ENCODE results near the gene ELMO2. TPM values are rescaled to one million over a fixed set of nuclear protein-coding genes. Genes with fewer than 3 reads are reported as not detected.

The ELMO2 gene
- total RNA-seq, 4 donors from 2014 or later: 37.4 to 46.7 (median 40.7) TPM

DNA sequence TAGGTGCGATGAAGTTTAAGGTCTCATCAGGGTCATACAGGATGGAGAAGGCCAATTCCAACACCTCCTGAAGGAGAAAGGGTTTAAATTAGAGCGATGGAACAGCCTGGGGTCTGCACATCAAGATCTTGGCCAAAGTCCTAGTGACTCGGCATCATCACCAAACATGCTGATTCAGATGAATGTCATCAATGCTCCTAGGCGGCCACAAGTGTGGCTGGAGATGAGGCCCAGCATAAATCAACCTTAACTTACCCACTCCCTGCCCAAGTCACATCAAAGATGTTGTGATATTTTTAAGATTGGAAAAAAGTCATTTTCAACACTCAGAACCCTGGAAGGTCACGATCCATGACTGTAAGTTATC lies 37.5 kb downstream of the ELMO2 start:
- intact Hi-C loops (cut with DNase I; ENCODE audit: low total_unique reads): no loop called here
- 81 to 85% methylated on average over 5 of the region's 5 CpGs for WGBS, 2 donors
- no peak overlapping the region for H3K4me3 ChIP-seq (ENCODE audit: low read depth, poor library complexity, severe bottlenecking)
- TF ChIP-seq, protein P1, sequence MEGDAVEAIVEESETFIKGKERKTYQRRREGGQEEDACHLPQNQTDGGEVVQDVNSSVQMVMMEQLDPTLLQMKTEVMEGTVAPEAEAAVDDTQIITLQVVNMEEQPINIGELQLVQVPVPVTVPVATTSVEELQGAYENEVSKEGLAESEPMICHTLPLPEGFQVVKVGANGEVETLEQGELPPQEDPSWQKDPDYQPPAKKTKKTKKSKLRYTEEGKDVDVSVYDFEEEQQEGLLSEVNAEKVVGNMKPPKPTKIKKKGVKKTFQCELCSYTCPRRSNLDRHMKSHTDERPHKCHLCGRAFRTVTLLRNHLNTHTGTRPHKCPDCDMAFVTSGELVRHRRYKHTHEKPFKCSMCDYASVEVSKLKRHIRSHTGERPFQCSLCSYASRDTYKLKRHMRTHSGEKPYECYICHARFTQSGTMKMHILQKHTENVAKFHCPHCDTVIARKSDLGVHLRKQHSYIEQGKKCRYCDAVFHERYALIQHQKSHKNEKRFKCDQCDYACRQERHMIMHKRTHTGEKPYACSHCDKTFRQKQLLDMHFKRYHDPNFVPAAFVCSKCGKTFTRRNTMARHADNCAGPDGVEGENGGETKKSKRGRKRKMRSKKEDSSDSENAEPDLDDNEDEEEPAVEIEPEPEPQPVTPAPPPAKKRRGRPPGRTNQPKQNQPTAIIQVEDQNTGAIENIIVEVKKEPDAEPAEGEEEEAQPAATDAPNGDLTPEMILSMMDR (IDR thresholded peaks at IDR 0.05): no peak
- no peak for TF ChIP-seq POLR2A (IDR thresholded peaks at IDR 0.05)
- no peak for DNase-seq (ENCODE audit: low spot score in 2 of 2)

DNA sequence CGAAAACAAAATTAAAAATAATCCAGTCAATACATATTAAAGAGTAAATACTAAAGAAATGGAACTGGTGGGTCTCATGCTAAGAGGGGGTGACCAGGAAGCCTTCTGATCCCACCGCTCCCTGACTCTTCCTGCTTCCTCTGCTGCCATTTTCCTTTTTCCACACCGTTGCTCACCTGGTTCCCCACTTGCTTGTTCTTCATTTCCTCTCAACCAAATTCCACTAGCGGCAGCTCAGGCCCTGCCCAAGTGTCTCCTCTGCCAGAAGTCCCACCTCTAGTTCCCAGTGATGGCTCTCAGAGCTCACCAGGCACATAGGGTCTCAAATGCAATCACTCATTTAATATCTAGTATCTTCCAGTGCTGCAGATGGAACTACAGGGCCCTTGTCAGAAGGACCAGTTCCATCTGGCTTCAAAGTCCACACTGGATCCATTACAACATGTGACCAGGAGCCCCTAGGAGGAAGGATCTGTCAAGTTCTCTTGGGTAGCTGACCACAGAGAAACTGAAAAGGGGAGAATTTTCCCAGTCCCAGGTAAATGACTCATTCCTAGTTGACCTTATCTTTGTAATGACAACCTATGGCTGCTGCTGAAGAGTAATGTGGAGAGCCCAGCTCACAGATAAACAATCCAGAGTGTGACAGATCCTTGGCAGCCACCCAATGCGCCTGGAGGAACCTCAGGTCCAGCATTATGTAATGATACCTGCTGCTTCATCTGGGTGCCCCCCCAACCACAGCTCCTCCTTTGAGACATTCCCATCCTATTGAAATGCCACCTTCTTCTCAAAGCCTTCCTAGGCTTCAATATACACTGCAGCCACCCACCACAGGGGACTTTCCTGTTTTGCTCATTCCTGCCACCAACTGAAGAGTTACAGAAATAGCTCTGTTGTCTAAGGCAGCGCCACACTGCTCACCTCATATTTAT lies 38.2 kb downstream of the ELMO2 start:
- H3K4me3 ChIP-seq (ENCODE audit: low read depth, poor library complexity, severe bottlenecking): no peak overlapping the region
- intact Hi-C loops (cut with DNase I; ENCODE audit: low total_unique reads): no loop called here
- no peak for DNase-seq (ENCODE audit: low spot score in 2 of 2)
- 88 to 91% methylated on average over 6 of the region's 6 CpGs for WGBS, 2 donors
- TF ChIP-seq, protein P1 (IDR thresholded peaks at IDR 0.05): no peak
- no peak for TF ChIP-seq POLR2A (IDR thresholded peaks at IDR 0.05)

- no peak overlapping the region for H3K4me3 ChIP-seq (ENCODE audit: low read depth, poor library complexity, severe bottlenecking)
- TF ChIP-seq, protein P1 (IDR thresholded peaks at IDR 0.05): no peak
- no peak for TF ChIP-seq POLR2A (IDR thresholded peaks at IDR 0.05)
- intact Hi-C loops (cut with DNase I; ENCODE audit: low total_unique reads): no loop called here
- 71 to 78% methylated on average over 5 of the region's 5 CpGs for WGBS, 2 donors
- no peak for DNase-seq (ENCODE audit: low spot score in 2 of 2)
Measured at GRCh38 chr20:46367234-46367633, 39.2 kb downstream of the ELMO2 start.

- no peak for TF ChIP-seq POLR2A (IDR thresholded peaks at IDR 0.05)
- TF ChIP-seq, protein P1 (IDR thresholded peaks at IDR 0.05): no peak
- WGBS, 2 donors: 59 to 70% methylated on average over 5 of the region's 5 CpGs
- DNase-seq (ENCODE audit: low spot score in 2 of 2): peak in 1 of 2 donors; percentile 72
- intact Hi-C loops (cut with DNase I; ENCODE audit: low total_unique reads): no loop called here
- no peak overlapping the region for H3K4me3 ChIP-seq (ENCODE audit: low read depth, poor library complexity, severe bottlenecking)
Measured at GRCh38 chr20:46366826-46367225, 39.6 kb downstream of the ELMO2 start.

- H3K4me3 ChIP-seq (ENCODE audit: low read depth, poor library complexity, severe bottlenecking): no peak overlapping the region
- 75 to 82% methylated on average over 5 of the region's 5 CpGs for WGBS, 2 donors
- TF ChIP-seq POLR2A (IDR thresholded peaks at IDR 0.05): no peak
- TF ChIP-seq, protein P1 (IDR thresholded peaks at IDR 0.05): no peak
- intact Hi-C loops (cut with DNase I; ENCODE audit: low total_unique reads): no loop called here
- DNase-seq (ENCODE audit: low spot score in 2 of 2): peak in 1 of 2 donors; percentile 75
Measured at GRCh38 chr20:46365487-46366220, 40.8 kb downstream of the ELMO2 start.

Data from lower leg skin (tissue), 4 donors.